Measurements from ENCODE around the gene B4GALT1. TPM values are rescaled to one million over a fixed set of nuclear protein-coding genes. Genes with fewer than 3 reads are reported as not detected.

The B4GALT1 gene
- total RNA-seq, 4 donors from 2014 or later: 88.3 to 119 (median 103) TPM

GRCh38 chr9:33202552-33203201 is 35.5 kb upstream of the B4GALT1 start:
- Histone ChIP-seq H3K9me3 (no peaks in the 10 kb centered on the region), H3K36me3 (no peaks in the 10 kb centered on the region), H3K4me3 (replicated peaks in 1 of 3) (no peak overlapping the region), H3K27ac (no peak overlapping the region), H3K27me3 (no peaks in the 10 kb centered on the region), H3K4me1 (no peaks in the 10 kb centered on the region)
- peak in 1 of 2 donors; percentile 16 for DNase-seq
- 51 to 53% methylated on average over 11 of the region's 11 CpGs for WGBS, 2 donors
- TF ChIP-seq, protein P1, sequence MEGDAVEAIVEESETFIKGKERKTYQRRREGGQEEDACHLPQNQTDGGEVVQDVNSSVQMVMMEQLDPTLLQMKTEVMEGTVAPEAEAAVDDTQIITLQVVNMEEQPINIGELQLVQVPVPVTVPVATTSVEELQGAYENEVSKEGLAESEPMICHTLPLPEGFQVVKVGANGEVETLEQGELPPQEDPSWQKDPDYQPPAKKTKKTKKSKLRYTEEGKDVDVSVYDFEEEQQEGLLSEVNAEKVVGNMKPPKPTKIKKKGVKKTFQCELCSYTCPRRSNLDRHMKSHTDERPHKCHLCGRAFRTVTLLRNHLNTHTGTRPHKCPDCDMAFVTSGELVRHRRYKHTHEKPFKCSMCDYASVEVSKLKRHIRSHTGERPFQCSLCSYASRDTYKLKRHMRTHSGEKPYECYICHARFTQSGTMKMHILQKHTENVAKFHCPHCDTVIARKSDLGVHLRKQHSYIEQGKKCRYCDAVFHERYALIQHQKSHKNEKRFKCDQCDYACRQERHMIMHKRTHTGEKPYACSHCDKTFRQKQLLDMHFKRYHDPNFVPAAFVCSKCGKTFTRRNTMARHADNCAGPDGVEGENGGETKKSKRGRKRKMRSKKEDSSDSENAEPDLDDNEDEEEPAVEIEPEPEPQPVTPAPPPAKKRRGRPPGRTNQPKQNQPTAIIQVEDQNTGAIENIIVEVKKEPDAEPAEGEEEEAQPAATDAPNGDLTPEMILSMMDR (IDR thresholded peaks at IDR 0.05): no peak
- no peak for TF ChIP-seq POLR2A (IDR thresholded peaks at IDR 0.05)
- intact Hi-C loops (cut with DNase I): no loop called here

DNA sequence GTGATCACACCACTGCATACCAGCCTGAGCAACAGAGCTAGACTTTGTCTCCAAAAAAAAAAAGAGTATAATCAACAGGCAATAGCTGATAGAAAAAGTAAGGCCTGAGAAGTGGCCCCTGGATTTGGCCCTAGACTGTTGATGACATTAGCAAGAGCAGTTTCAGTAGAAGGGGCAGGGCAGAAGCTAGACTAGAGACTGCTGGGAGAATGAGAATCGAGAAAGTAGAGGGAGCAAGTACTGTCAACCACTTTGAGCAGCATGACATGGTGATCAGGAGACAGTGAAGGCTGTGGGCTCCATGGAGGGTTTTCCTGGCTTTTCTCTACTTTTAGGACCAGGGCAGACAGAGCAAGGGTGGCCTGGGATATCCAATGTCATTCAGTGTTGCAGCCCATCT is 34.9 kb upstream of the B4GALT1 start:
- no peak for DNase-seq
- Histone ChIP-seq H3K27ac (no peak overlapping the region), H3K9me3 (no peaks in the 10 kb centered on the region), H3K4me3 (replicated peaks in 1 of 3) (no peak overlapping the region), H3K36me3 (no peaks in the 10 kb centered on the region), H3K4me1 (no peaks in the 10 kb centered on the region), H3K27me3 (no peaks in the 10 kb centered on the region)
- WGBS, 2 donors: 90 to 97% methylated on average over 1 of the region's 1 CpG
- intact Hi-C loops (cut with DNase I): no loop called here
- no peak for TF ChIP-seq POLR2A (IDR thresholded peaks at IDR 0.05)
- TF ChIP-seq, protein P1 (IDR thresholded peaks at IDR 0.05): no peak

GRCh38 chr9:33198165-33198564 is 31.0 kb upstream of the B4GALT1 start:
- intact Hi-C loops (cut with DNase I): no loop called here
- H3K9me3 ChIP-seq: no peaks in the 10 kb centered on the region
- 75% methylated on average over 6 of the region's 6 CpGs for WGBS, 2 donors
- no peaks in the 10 kb centered on the region for H3K4me1 ChIP-seq
- H3K4me3 ChIP-seq (replicated peaks in 1 of 3): no peak overlapping the region
- H3K27me3 ChIP-seq: no peaks in the 10 kb centered on the region
- TF ChIP-seq POLR2A (IDR thresholded peaks at IDR 0.05): no peak
- TF ChIP-seq, protein P1 (IDR thresholded peaks at IDR 0.05): no peak
- no peak for DNase-seq
- no peaks in the 10 kb centered on the region for H3K36me3 ChIP-seq
- H3K27ac ChIP-seq: no peak overlapping the region

- WGBS, 2 donors: 72 to 73% methylated on average over 6 of the region's 6 CpGs
- Histone ChIP-seq H3K9me3 (no peaks in the 10 kb centered on the region), H3K27me3 (no peaks in the 10 kb centered on the region), H3K4me1 (no peaks in the 10 kb centered on the region), H3K4me3 (replicated peaks in 1 of 3) (no peak overlapping the region), H3K36me3 (no peaks in the 10 kb centered on the region), H3K27ac (no peak overlapping the region)
- intact Hi-C loops (cut with DNase I): no loop called here
- TF ChIP-seq POLR2A (IDR thresholded peaks at IDR 0.05): no peak
- TF ChIP-seq, protein P1 (IDR thresholded peaks at IDR 0.05): no peak
- no peak for DNase-seq
These were observed 30.4 kb upstream of the B4GALT1 start for GRCh38 chr9:33197279-33198152.

GRCh38 chr9:33196736-33197135 is 29.6 kb upstream of the B4GALT1 start:
- intact Hi-C loops (cut with DNase I): no loop called here
- Histone ChIP-seq H3K9me3 (no peaks in the 10 kb centered on the region), H3K4me3 (replicated peaks in 1 of 3) (no peak overlapping the region), H3K4me1 (no peaks in the 10 kb centered on the region), H3K27ac (no peak overlapping the region), H3K27me3 (no peaks in the 10 kb centered on the region), H3K36me3 (no peaks in the 10 kb centered on the region)
- WGBS, 2 donors: 88 to 92% methylated on average over 1 of the region's 1 CpG
- no peak for TF ChIP-seq POLR2A (IDR thresholded peaks at IDR 0.05)
- no peak for DNase-seq

Measured in thyroid gland (tissue), 4 donors.